OCI-LY3 (cell line): ENCODE results near the gene MYT1.

Experiments
- CTCF ChIP-seq: fragments of 200-600, 300-600 bp; sonication (generic); IDR thresholded peaks from 2 replicates; pipeline ENCODE4 v1.5.1; 2014; ENCODE audit warnings: antibody characterized with exemption, low read length, low read depth
- EZH2phosphoT487 ChIP-seq: fragments of 200-600 bp; shearing (Covaris generic); IDR thresholded peaks from 2 replicates; pipeline ENCODE4 v1.6.1; 2018; ENCODE audit warnings: antibody characterized with exemption, mixed run types, low read depth

GRCh38 chr20:64177384-64177783 lies 13.1 kb downstream of the MYT1 start:
- TF ChIP-seq CTCF (no peak), EZH2phosphoT487 (no peak)
